Neural progenitor cell (in vitro differentiated cells): ENCODE measurements around the gene HOXB7.

Experiments
- CTCF ChIP-seq: fragments of 200-600 bp; sonication (generic); IDR thresholded peaks from 2 replicates; pipeline ENCODE4 v1.5.1; 2017; ENCODE audit warnings: antibody characterized with exemption, mild to moderate bottlenecking
- EZH2 ChIP-seq: fragments of 200-600 bp; sonication (generic); IDR thresholded peaks from 2 replicates; pipeline ENCODE4 v1.6.1; 2017; ENCODE audit warnings: antibody characterized with exemption, mild to moderate bottlenecking, moderate library complexity
- EZH2phosphoT487 ChIP-seq: fragments of 200-600 bp; sonication (generic); IDR thresholded peaks from 2 replicates; pipeline ENCODE4 v1.6.1; 2017; ENCODE audit warnings: antibody characterized with exemption

- TF ChIP-seq CTCF = no peak
- no peak for TF ChIP-seq EZH2
- TF ChIP-seq EZH2phosphoT487 = no peak
These were observed 38.9 kb downstream of the HOXB7 start for GRCh38 chr17:48571826-48572417.
